ENCODE data around the gene MUC20.
"Not testable (repeated sequence)": the region's sequence is repeated elsewhere in the genome, so short reads cannot be mapped to it uniquely, and the experiment has no call there.

Gene MUC20

DNA sequence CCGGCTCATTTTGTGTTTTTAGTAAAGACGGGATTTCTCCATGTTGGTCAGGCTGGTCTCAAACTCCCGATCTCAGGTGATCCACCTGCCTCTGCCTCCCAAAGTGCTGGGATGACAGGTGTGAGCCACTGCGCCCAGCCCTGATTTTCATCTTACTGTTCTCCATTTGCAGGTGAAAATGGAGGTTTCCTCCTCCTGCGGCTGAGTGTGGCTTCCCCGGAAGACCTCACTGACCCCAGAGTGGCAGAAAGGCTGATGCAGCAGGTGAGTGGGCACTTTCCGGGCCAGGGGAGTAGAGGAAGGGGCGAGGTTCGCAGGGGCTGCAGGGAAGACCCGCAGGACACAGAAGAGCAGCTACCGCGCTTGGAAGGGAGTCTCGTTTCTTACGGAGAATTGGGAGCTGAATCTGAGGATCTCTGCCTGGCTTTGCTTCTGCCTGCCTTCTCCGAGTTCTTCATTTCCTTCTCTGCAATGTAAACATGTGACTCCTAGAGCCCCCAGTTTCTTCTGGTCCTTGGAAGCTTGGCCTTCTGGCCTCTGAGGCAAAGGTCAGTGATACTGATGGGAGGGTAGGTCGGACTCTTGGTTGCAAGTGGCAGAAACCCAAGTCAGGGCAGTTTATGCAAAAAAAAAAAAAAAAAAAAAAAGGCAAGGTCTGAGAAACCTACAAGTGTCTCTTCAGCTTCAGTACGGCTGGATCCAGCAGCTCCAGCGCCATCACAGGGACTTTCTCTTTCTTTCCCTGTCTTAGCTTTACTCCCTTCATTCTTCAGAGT lies 8.9 kb downstream of the MUC20 start:
- H3K9me3 ChIP-seq: no peaks in the 10 kb centered on the region

GRCh38 chr3:195731356-195731905 lies 10.7 kb downstream of the MUC20 start:
- H3K9me3 ChIP-seq: no peaks in the 10 kb centered on the region
- no peak overlapping the region for H3K4me3 ChIP-seq (ENCODE audit: low read depth, low read length)
- no peaks in the 10 kb centered on the region for H3K4me1 ChIP-seq
- no peak for DNase-seq
- H3K36me3 ChIP-seq: no peaks in the 10 kb centered on the region
- H3K27me3 ChIP-seq: no peaks in the 10 kb centered on the region
- TF ChIP-seq, protein P1, sequence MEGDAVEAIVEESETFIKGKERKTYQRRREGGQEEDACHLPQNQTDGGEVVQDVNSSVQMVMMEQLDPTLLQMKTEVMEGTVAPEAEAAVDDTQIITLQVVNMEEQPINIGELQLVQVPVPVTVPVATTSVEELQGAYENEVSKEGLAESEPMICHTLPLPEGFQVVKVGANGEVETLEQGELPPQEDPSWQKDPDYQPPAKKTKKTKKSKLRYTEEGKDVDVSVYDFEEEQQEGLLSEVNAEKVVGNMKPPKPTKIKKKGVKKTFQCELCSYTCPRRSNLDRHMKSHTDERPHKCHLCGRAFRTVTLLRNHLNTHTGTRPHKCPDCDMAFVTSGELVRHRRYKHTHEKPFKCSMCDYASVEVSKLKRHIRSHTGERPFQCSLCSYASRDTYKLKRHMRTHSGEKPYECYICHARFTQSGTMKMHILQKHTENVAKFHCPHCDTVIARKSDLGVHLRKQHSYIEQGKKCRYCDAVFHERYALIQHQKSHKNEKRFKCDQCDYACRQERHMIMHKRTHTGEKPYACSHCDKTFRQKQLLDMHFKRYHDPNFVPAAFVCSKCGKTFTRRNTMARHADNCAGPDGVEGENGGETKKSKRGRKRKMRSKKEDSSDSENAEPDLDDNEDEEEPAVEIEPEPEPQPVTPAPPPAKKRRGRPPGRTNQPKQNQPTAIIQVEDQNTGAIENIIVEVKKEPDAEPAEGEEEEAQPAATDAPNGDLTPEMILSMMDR (IDR thresholded peaks at IDR 0.05; ENCODE audit: low read depth, low read length): no peak

More for the DNA sequence above, 8.9 kb downstream of the MUC20 start:
- TF ChIP-seq, protein P1 (IDR thresholded peaks at IDR 0.05; ENCODE audit: low read depth, low read length): no peak
- no peak overlapping the region for H3K4me3 ChIP-seq (ENCODE audit: low read depth, low read length)
- H3K4me1 ChIP-seq: no peaks in the 10 kb centered on the region
- DNase-seq: no peak
- H3K36me3 ChIP-seq: no peaks in the 10 kb centered on the region
- no peaks in the 10 kb centered on the region for H3K27me3 ChIP-seq

DNA sequence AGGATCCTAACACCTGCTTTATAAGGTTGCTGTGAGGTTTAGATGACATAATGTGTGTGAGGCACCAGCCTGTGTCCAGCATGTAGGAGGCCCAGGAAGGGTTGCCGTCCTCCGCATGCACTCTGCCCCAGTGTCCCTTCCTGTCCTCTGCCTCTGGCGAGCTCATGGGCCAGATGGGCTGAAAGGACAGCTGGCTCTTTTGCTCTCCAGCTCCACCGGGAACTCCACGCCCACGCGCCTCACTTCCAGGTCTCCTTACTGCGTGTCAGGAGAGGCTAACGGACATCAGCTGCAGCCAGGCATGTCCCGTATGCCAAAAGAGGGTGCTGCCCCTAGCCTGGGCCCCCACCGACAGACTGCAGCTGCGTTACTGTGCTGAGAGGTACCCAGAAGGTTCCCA lies 12.2 kb downstream of the MUC20 start:
- DNase-seq: no peak
- H3K9me3 ChIP-seq: no peaks in the 10 kb centered on the region
- no peaks in the 10 kb centered on the region for H3K27me3 ChIP-seq
- H3K4me3 ChIP-seq (ENCODE audit: low read depth, low read length): no peak overlapping the region
- TF ChIP-seq, protein P1 (IDR thresholded peaks at IDR 0.05; ENCODE audit: low read depth, low read length): no peak
- H3K36me3 ChIP-seq: no peaks in the 10 kb centered on the region
- no peaks in the 10 kb centered on the region for H3K4me1 ChIP-seq

GRCh38 chr3:195735036-195735695 lies 14.4 kb downstream of the MUC20 start:
- TF ChIP-seq, protein P1 (IDR thresholded peaks at IDR 0.05; ENCODE audit: low read depth, low read length): no peak
- H3K36me3 ChIP-seq: no peaks in the 10 kb centered on the region
- no peak overlapping the region for H3K4me3 ChIP-seq (ENCODE audit: low read depth, low read length)
- H3K27me3 ChIP-seq: no peaks in the 10 kb centered on the region
- no peaks in the 10 kb centered on the region for H3K9me3 ChIP-seq
- H3K4me1 ChIP-seq: no peaks in the 10 kb centered on the region
- no peak for DNase-seq

DNA sequence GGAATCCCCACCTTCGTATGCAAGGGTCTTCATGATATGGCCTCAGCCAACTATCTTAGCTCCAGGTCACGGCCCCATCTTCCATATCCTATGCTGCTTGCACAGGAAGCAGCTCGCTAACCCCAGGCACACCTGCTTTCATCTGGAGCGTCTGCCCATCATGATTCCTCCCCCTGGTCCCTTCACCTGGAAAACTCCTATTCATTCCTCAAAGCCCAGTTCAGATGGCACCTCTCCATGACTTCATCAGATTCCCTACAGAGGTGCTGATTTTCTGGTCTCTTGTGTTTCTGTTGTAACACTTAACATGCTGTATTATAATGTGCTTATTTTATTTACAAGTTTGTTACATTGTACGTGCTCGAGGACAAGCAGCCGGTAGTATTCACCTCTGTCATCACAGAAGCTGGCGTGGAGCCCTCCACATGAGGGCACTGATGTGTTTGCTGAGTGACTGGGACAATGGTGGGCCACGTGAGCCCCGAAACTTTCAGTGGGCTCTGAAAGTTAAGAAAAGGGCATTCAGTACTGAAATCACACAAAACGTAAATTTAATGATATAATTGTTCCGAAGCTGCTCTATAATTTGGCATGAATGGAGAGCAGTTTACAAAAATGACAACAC lies 16.2 kb downstream of the MUC20 start:
- Histone ChIP-seq H3K4me1 (no peaks in the 10 kb centered on the region), H3K27me3 (no peaks in the 10 kb centered on the region), H3K9me3 (no peaks in the 10 kb centered on the region), H3K36me3 (no peaks in the 10 kb centered on the region), H3K4me3 (ENCODE audit: low read depth, low read length) (no peak overlapping the region)
- no peak for DNase-seq
- TF ChIP-seq, protein P1 (IDR thresholded peaks at IDR 0.05; ENCODE audit: low read depth, low read length): no peak

- DNase-seq; H3K4me1 ChIP-seq; H3K27me3 ChIP-seq; H3K36me3 ChIP-seq; H3K4me3 ChIP-seq (ENCODE audit: low read depth, low read length); H3K9me3 ChIP-seq: not testable (repeated sequence)
Measured at GRCh38 chr3:195737782-195738181, 17.0 kb downstream of the MUC20 start.
